A549 (cell line): ENCODE data around the gene SENP7.

Source experiments
- CHD2 ChIP-seq: fragments of 150-350 bp; IDR thresholded peaks from 2 replicates; pipeline ENCODE4 v1.6.1; 2014; ENCODE audit warnings: low read length; ENCODE audit not compliant: partially characterized antibody
- CTCF ChIP-seq: fragments of >200 bp; sonication (Bioruptor Twin); formaldehyde crosslinking; IDR thresholded peaks from 3 replicates; pipeline ENCODE4 v1.5.1; 2016
- JUN ChIP-seq, 2 experiments: fragments of >200 bp; sonication (Bioruptor Twin); formaldehyde crosslinking; IDR thresholded peaks; 2 replicates in 1 of 2; 3 replicates in 1 of 2; pipeline ENCODE4 v1.6.1; 2016 to 2017
- SMC3 ChIP-seq: fragments of >200 bp; sonication (Bioruptor Twin); formaldehyde crosslinking; IDR thresholded peaks from 3 replicates; pipeline ENCODE4 v1.6.1; 2018; ENCODE audit warnings: inconsistent platforms
- TF ChIP-seq, protein P1 (sequence below): IDR thresholded peaks from 2 replicates; pipeline ENCODE4 v1.6.1; 2012

DNA sequence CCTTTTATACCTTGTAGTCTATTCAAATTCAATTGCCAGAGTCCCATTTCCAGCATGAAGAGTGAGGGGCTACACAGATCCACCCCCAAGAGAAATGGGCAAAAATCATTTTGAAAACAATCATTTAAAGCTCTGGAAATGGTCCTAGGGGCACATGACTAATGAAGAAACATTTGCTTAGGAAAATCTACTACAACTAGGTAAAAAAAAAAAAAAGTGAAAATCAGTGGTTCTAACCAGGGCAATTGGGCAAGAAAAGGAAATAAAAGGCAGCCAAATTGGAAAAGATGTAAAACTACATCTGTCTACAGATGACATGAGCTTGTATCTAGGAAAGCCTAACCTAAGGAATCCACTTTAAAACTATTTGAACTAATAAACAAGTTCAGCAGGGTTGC is 202.0 kb downstream of the SENP7 start:
- TF ChIP-seq JUN (IDR thresholded peaks at IDR 0.05) (no peak), CTCF (no peak), SMC3 (no peak), CHD2 (no peak)
- TF ChIP-seq, protein P1, sequence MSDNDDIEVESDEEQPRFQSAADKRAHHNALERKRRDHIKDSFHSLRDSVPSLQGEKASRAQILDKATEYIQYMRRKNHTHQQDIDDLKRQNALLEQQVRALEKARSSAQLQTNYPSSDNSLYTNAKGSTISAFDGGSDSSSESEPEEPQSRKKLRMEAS = no peak
